ENCODE results near the gene DUOX1. TPM values are rescaled to one million over a fixed set of nuclear protein-coding genes. Genes with fewer than 3 reads are reported as not detected.

Gene DUOX1
- total RNA-seq, 4 donors from 2014 or later = 1.5 to 4.2 (median 3.9) TPM

GRCh38 chr15:45093622-45094357, 36.0 kb upstream of the DUOX1 start:
- WGBS, 2 donors = 82 to 88% methylated on average over 11 of the region's 11 CpGs
- DNase-seq (ENCODE audit: low spot score in 2 of 2) = no peak
- TF ChIP-seq CTCF (IDR thresholded peaks at IDR 0.05) (no peak), POLR2A (IDR thresholded peaks at IDR 0.05) (no peak), EP300 (IDR thresholded peaks at IDR 0.05) (no peak)
- Histone ChIP-seq H3K4me1 (no peaks in the 10 kb centered on the region), H3K27ac (no peak overlapping the region), H3K9me3 (no peaks in the 10 kb centered on the region), H3K36me3 (no peaks in the 10 kb centered on the region), H3K27me3 (peaks cover 0 to 3% of the 10 kb centered on the region in 2 donors), H3K4me3 (no peak overlapping the region)

DNA sequence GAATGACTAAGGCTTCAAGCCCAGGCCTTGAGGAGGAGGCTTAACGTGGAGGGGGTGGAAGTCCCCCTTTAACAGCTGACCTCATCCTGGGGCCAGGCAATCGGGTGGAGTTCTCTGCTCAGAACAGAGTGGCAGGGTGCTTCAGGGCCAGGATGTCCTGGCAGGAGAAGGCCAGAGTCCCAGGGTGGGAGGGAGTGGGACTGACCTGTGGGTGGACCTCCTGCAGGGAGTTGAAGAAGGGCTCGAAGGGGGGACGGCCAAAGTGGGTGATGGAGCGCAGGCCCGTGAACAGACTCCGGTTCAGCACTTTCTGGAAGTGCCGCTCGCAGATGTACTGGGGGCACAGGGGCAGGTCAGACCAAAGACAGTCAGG, 35.5 kb upstream of the DUOX1 start:
- H3K9me3 ChIP-seq = no peaks in the 10 kb centered on the region
- no peak overlapping the region for H3K27ac ChIP-seq
- 65 to 76% methylated on average over 9 of the region's 9 CpGs for WGBS, 2 donors
- no peak overlapping the region for H3K4me3 ChIP-seq
- H3K4me1 ChIP-seq = no peaks in the 10 kb centered on the region
- H3K27me3 ChIP-seq = peaks cover 0 to 3% of the 10 kb centered on the region in 2 donors
- H3K36me3 ChIP-seq = no peaks in the 10 kb centered on the region
- TF ChIP-seq CTCF (IDR thresholded peaks at IDR 0.05) = no peak
- no peak for TF ChIP-seq EP300 (IDR thresholded peaks at IDR 0.05)
- TF ChIP-seq POLR2A (IDR thresholded peaks at IDR 0.05) = no peak
- no peak for DNase-seq (ENCODE audit: low spot score in 2 of 2)

DNA sequence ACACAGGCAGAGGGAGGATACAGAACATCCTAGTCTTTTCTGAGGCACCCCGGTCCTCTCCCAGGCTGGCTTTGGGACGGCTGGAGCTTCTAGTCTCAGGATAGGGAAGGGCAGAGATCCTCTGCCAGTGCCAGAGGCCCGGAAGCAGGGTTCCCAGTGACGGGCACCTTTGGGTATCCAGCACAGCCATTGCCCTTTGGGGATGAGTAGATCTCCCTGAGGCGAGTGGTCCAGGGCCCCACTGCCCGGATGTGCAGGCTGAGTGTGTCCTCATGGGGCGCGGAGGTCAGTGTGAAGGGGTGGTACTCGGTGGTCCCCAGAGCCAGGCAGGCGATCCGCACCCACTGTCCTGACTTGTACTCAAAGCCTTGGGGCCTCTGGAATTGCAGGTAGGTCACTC, 34.1 kb upstream of the DUOX1 start:
- WGBS, 2 donors = 88 to 92% methylated on average over 8 to 11 of the region's 11 CpGs

DNA sequence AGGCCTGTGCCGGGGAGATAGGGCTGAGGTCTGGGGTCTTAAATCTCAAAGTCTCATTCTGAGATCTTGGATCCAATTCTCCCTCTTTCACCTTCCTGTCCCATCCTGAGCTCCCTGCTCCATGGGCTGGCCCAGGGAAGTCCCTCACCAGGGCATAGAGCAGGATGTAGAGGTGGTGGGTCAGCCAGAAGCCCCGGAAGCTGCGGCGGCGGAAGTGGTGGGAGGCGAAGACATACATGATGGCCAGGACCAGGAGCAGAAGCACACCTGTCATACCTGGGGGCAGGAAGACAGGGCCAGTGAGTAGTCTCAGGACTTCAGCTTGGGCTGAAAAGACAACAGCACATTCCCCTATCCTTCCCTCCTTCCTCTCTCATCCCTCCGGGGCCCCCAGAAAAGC, 32.3 kb upstream of the DUOX1 start:
- no peaks in the 10 kb centered on the region for H3K27me3 ChIP-seq
- 93 to 95% methylated on average over 7 of the region's 7 CpGs for WGBS, 2 donors
- H3K9me3 ChIP-seq = no peaks in the 10 kb centered on the region
- TF ChIP-seq CTCF (IDR thresholded peaks at IDR 0.05) (no peak), EP300 (IDR thresholded peaks at IDR 0.05) (no peak), POLR2A (IDR thresholded peaks at IDR 0.05) (no peak)
- no peaks in the 10 kb centered on the region for H3K36me3 ChIP-seq
- H3K4me3 ChIP-seq = no peak overlapping the region
- no peak overlapping the region for H3K27ac ChIP-seq
- no peaks in the 10 kb centered on the region for H3K4me1 ChIP-seq
- no peak for DNase-seq (ENCODE audit: low spot score in 2 of 2)

More for the DNA sequence above, 34.1 kb upstream of the DUOX1 start:
- H3K27ac ChIP-seq = no peak overlapping the region
- no peaks in the 10 kb centered on the region for H3K4me1 ChIP-seq
- H3K36me3 ChIP-seq = no peaks in the 10 kb centered on the region
- peaks cover 0 to 3% of the 10 kb centered on the region in 2 donors for H3K27me3 ChIP-seq
- no peaks in the 10 kb centered on the region for H3K9me3 ChIP-seq
- no peak for DNase-seq (ENCODE audit: low spot score in 2 of 2)
- TF ChIP-seq CTCF (IDR thresholded peaks at IDR 0.05) (no peak), EP300 (IDR thresholded peaks at IDR 0.05) (no peak), POLR2A (IDR thresholded peaks at IDR 0.05) (no peak)
- H3K4me3 ChIP-seq = no peak overlapping the region

GRCh38 chr15:45099549-45100165, 30.1 kb upstream of the DUOX1 start:
- TF ChIP-seq CTCF (IDR thresholded peaks at IDR 0.05) (no peak), EP300 (IDR thresholded peaks at IDR 0.05) (no peak), POLR2A (IDR thresholded peaks at IDR 0.05) (no peak)
- DNase-seq (ENCODE audit: low spot score in 2 of 2) = no peak
- H3K4me3 ChIP-seq = no peak overlapping the region
- no peaks in the 10 kb centered on the region for H3K36me3 ChIP-seq
- H3K27ac ChIP-seq = no peak overlapping the region
- H3K4me1 ChIP-seq = no peaks in the 10 kb centered on the region
- WGBS, 2 donors = 79 to 87% methylated on average over 23 of the region's 23 CpGs
- no peaks in the 10 kb centered on the region for H3K27me3 ChIP-seq
- H3K9me3 ChIP-seq = no peaks in the 10 kb centered on the region

All from tibial nerve (tissue), 4 donors.